COLO829 (cell line): Measurements from ENCODE around the gene USP32.
"Not testable (repeated sequence)": the region's sequence is repeated elsewhere in the genome, so short reads cannot be mapped to it uniquely, and the experiment has no call there.

ENCODE experiments used
- DNase-seq: peaks from one replicate; pipeline ENCODE4 v3.0.0; 2012; ENCODE audit warnings: low spot score

The USP32 gene

GRCh38 chr17:60330731-60331130 is 61.2 kb downstream of the USP32 start:
- no peak for DNase-seq

DNA sequence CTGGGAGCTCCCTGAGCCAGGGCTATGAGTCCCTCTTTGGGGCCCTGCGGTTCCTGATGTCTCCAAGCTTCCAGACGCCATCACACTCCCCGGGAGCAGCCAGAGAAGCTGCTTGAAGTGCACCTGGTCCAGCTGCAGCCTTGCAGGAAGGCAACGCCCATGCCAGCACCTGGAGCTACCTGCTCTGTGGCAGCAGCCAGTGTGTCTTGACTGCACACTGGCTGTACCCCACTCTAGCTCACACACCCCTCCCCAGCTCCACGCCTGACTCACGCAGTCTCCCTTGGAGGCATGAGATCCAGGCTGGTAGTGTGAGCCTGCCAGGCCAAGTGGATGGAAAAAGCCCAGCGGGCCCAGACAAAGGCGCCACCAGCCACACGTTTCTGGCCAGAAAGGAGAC is 63.3 kb downstream of the USP32 start:
- DNase-seq: no peak

DNA sequence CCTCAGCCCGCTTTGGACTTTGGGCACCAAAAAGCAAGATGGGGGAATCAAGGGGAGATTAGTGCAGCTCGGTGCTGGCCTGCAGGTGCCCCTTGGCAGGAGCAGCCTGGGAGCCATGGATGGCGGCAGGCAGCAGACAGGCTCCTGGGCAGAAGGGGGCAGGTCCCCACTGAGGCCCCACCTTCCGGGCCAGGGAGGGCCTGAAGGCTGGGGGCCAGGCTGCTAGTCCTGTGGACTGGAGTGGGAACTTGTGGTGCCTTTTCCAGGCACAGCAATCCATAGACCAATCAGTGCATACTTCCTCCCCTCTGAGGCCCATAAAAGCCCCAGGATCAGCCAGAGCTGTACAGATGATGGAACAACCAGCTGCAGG is 64.0 kb downstream of the USP32 start:
- DNase-seq: no peak

DNA sequence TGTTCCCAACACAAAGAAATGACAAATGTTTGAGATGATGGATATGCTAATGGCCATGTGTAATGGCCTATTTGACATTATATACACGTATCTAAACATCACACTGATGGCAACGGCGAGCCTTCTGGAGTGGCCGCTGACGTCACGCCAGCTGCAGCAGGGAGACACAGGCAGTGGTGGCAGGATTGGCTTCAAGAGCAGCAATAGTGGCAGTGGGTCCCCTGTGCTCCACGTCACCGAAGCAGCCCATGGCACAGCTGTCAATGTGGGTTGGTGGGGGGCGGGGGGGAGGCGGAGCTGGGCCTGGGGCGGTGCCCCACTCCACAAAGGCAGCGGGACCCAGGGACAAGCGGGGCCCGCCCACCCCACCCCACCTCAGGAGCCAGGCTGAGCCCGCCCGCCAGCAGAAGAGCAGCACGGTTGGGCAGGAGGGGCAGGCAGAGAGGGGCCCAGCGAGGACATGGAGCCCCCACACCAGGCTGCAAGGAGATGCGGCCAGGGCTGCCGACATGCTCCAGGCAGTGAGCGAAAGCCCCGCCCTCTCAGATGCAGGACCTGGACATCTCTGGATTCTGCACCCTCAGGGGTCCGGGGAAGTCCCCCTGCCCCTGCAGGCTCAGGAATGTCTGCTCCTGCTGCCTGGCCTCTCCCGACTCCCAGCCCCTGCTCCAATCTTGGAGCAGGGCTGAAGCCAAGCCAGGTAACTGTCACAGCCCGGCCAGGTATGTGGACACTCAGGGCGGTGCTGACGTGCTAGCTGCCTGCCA is 64.6 kb downstream of the USP32 start:
- DNase-seq: no peak

DNA sequence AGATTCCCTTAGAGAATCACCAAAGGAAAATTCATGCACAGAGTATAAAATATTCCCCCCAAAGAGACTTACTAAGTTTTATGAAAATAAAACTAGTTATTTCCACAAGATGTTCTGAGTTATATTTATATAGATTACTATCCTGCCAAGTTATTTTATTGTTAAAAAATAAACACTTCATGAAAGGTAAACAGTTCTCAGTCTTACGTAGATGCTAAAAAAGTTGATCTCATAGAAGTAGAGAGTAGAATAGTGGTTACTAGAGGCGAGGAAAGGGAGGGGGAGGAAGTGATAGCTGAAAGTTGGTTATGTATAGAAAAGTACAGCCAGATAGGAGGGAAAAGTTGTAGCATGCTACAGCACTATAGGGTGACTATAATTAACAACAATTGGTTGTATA is 65.2 kb downstream of the USP32 start:
- DNase-seq: no peak

DNA sequence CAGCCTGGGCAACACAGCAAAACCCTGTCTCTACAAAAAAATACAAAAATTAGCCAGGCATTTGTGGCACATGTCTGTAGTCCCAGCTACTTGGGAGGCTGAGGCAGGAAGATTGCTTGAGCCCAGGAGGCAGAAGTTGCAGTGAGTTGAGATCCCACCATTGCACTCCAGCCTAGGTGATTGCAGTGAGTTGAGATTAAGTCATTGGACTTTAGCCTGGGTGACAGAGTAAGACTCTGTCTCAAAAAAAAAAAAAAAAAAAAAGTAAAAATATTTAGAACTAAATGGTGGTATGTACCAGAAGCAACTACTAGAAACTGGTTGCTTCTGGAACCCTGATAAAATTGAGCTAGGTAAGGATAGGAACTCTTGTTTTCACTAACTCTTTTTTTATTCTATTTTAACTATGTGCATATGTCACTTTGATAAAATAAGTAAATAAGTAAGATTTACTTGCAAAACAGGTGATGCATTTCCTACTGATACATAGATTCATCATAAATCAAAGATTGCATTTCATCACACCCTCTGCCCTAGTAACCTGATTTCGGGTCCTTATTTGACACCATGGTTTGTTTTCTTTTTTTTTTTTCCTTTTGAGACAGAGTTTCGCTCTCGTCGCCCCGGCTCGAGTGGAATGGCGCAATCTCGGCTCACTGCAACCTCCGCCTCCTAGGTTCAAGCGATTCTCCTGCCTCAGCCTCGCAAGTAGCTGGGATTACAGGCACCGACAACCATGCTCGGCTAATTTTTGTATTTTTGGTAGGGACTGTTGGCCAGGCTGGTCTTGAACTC is 66.0 kb downstream of the USP32 start:
- DNase-seq: no peak

- DNase-seq: no peak
Measured at GRCh38 chr17:60323754-60324153, 68.2 kb downstream of the USP32 start.

DNA sequence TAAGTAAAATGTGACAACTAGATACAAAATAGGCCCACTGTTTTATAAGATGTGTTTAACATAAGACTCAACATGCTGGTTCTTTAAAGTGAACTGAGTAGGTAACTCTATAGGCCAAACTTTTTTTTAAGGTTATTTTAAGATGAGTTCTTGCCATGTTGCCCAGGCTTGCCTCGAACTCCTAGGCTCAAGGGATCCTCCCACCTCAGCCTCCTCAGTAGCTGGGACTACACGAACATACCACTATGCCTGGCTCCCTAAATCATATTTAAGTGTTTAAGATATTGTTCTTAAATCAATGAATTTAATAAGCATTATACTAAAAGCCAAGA is 69.9 kb downstream of the USP32 start:
- DNase-seq: no peak

GRCh38 chr17:60321336-60322055 is 70.4 kb downstream of the USP32 start:
- DNase-seq: no peak

DNA sequence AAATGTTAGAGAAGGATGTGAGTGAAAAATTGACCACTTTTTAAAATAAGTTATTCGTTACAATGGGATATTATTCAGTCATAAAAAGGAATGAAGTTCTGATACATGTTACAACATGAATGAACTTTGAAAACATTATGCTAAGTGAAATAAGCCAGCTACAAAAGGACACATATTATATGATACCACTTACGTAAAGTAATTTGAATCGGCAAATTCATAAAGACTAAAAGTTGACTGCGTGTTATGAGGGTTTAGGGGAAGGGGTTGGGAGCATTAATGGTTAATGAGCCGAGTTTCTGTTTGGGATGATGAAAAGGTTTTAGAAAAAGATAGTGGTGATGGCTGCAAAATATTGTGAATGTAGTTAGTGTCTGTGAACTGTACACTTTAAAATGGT is 73.1 kb downstream of the USP32 start:
- DNase-seq: no peak

GRCh38 chr17:60318326-60318725 is 73.6 kb downstream of the USP32 start:
- DNase-seq: no peak

GRCh38 chr17:60315650-60316049 is 76.3 kb downstream of the USP32 start:
- no peak for DNase-seq

GRCh38 chr17:60314900-60315299 is 77.0 kb downstream of the USP32 start:
- DNase-seq: not testable (repeated sequence)

- DNase-seq: no peak
Measured at GRCh38 chr17:60314423-60314822, 77.5 kb downstream of the USP32 start.

GRCh38 chr17:60311936-60312335 is 80.0 kb downstream of the USP32 start:
- no peak for DNase-seq

- DNase-seq: no peak
Measured at GRCh38 chr17:60311186-60311585, 80.7 kb downstream of the USP32 start.

GRCh38 chr17:60305141-60305540 is 86.8 kb downstream of the USP32 start:
- no peak for DNase-seq

DNA sequence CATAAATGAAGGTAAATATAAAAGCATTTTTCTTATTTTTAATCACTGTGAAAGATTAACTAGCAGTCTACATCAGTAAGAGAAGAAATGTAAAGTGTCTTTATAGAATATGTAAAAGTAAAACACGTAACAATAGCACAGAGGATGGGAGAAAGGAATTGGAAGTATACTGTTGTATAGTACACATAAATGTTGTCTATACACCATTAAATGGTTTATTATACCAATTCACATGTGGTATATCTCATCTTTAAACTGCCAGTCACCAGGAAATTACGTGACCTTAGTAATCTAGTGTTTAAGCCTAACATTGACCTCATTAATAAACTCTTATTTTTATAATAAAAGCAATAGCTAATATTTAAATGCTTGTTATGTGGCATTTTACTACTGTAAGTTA is 87.4 kb downstream of the USP32 start:
- DNase-seq: no peak

DNA sequence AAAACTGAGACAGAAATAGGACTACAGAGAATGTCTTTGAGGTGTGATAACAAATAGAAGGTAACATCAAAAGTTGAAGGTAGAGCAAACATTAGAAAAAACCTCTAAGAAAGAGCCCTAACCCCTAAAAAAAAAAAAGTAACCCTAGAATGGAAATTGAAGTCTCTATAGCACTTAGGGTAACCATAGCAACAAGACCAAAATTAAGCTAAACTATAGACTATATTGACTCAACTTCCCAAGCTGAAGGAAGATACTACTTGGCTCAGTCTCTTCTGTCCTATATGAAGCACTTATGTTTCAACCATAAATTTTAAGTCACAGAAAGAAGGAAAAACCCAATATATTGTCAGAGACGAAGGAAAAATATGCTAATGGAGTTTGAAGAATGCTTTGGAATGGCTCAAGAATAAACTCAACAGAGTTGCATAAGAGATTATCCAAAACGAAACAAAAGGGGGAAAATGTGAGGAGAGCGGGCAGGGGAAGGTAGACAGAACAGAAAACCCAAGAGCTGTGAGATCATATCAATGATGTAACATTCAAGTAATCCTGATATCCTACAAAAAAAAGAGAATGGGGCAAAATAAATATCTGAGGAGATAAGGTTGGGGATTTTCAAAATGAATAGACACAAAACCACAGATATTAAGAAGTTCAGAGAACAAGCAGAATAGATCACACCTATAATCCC is 88.4 kb downstream of the USP32 start:
- DNase-seq: no peak

DNA sequence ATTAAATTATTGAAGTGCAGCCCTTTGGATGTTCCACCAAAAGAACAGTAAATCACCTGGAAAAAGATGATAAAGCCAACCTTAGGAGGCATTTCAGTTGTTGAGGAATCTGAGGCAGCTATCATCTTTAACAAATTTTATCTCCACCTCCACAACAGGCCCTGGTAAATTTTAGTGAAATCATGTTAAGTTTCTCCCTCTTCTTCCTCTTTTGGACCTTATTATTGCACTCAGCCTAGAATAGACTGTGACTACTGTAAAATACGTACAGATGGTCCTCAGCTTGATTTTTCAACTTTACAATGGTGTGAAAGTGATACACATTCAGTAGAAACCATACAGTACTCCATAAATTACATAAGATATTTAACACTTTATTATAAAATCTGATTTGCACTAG is 90.3 kb downstream of the USP32 start:
- no peak for DNase-seq

- DNase-seq: no peak
Measured at GRCh38 chr17:60300949-60301348, 91.0 kb downstream of the USP32 start.

- DNase-seq: no peak
Measured at GRCh38 chr17:60300011-60300410, 91.9 kb downstream of the USP32 start.
